ENCODE measurements around the gene KLHL36. TPM values are rescaled to one million over a fixed set of nuclear protein-coding genes. Genes with fewer than 3 reads are reported as not detected.

The KLHL36 gene
- polyA plus RNA-seq, 4 donors, result 12.7 to 33.1 (median 19.3) TPM

GRCh38 chr16:84640145-84640544 is 8.2 kb upstream of the KLHL36 start:
- FAIRE-seq (no peak), DNase-seq (no peak)
- no peaks in the 10 kb centered on the region for H3K36me3 ChIP-seq (ENCODE audit: control insufficient read depth in 3 of 3, insufficient read depth in 2 of 3, low read depth in 1 of 3, low read length in 3 of 3)
- H3K4me3 ChIP-seq (ENCODE audit: low read depth in 1 of 3, low read length in 3 of 3), result no peak overlapping the region
- 92 to 96% (median 95%) methylated on average over 5 of the region's 5 CpGs for WGBS, 3 donors
- H3K4me1 ChIP-seq (ENCODE audit: control insufficient read depth in 3 of 3, insufficient read depth in 2 of 3, low read depth in 1 of 3, low read length in 2 of 3), result no peaks in the 10 kb centered on the region
- H3K9me3 ChIP-seq (ENCODE audit: control insufficient read depth in 2 of 2, insufficient read depth in 1 of 2, low read depth in 1 of 2, low read length in 1 of 2), result no peaks in the 10 kb centered on the region
- H3K27ac ChIP-seq (ENCODE audit: low read depth in 1 of 3, low read length in 2 of 3), result no peak overlapping the region
- H3K27me3 ChIP-seq (ENCODE audit: control insufficient read depth in 3 of 3, insufficient read depth in 3 of 3, low read length in 3 of 3), result no peaks in the 10 kb centered on the region

- no peak overlapping the region for H3K4me3 ChIP-seq (ENCODE audit: low read depth in 1 of 3, low read length in 3 of 3)
- 85 to 89% (median 88%) methylated on average over 6 of the region's 6 CpGs for WGBS, 3 donors
- H3K9me3 ChIP-seq (ENCODE audit: control insufficient read depth in 2 of 2, insufficient read depth in 1 of 2, low read depth in 1 of 2, low read length in 1 of 2), result no peaks in the 10 kb centered on the region
- H3K27me3 ChIP-seq (ENCODE audit: control insufficient read depth in 3 of 3, insufficient read depth in 3 of 3, low read length in 3 of 3), result no peaks in the 10 kb centered on the region
- peak overlapping the region in 1 of 3 donors; percentile 8 for H3K27ac ChIP-seq (ENCODE audit: low read depth in 1 of 3, low read length in 2 of 3)
- FAIRE-seq, result no peak
- no peaks in the 10 kb centered on the region for H3K4me1 ChIP-seq (ENCODE audit: control insufficient read depth in 3 of 3, insufficient read depth in 2 of 3, low read depth in 1 of 3, low read length in 2 of 3)
- no peak for DNase-seq
- no peaks in the 10 kb centered on the region for H3K36me3 ChIP-seq (ENCODE audit: control insufficient read depth in 3 of 3, insufficient read depth in 2 of 3, low read depth in 1 of 3, low read length in 3 of 3)
Measured at GRCh38 chr16:84641643-84642358, 6.5 kb upstream of the KLHL36 start.

- H3K27me3 ChIP-seq (ENCODE audit: control insufficient read depth in 3 of 3, insufficient read depth in 3 of 3, low read length in 3 of 3), result no peaks in the 10 kb centered on the region
- 52 to 75% (median 70%) methylated on average over 8 of the region's 8 CpGs for WGBS, 3 donors
- H3K9me3 ChIP-seq (ENCODE audit: control insufficient read depth in 2 of 2, insufficient read depth in 1 of 2, low read depth in 1 of 2, low read length in 1 of 2), result no peaks in the 10 kb centered on the region
- no peaks in the 10 kb centered on the region for H3K36me3 ChIP-seq (ENCODE audit: control insufficient read depth in 3 of 3, insufficient read depth in 2 of 3, low read depth in 1 of 3, low read length in 3 of 3)
- DNase-seq (no peak), FAIRE-seq (no peak)
- H3K4me3 ChIP-seq (ENCODE audit: low read depth in 1 of 3, low read length in 3 of 3), result no peak overlapping the region
- H3K4me1 ChIP-seq (ENCODE audit: control insufficient read depth in 3 of 3, insufficient read depth in 2 of 3, low read depth in 1 of 3, low read length in 2 of 3), result no peaks in the 10 kb centered on the region
- H3K27ac ChIP-seq (ENCODE audit: low read depth in 1 of 3, low read length in 2 of 3), result no peak overlapping the region
Measured at GRCh38 chr16:84643180-84643583, 5.1 kb upstream of the KLHL36 start.

- Histone ChIP-seq H3K36me3 (ENCODE audit: control insufficient read depth in 3 of 3, insufficient read depth in 2 of 3, low read depth in 1 of 3, low read length in 3 of 3) (no peaks in the 10 kb centered on the region), H3K9me3 (ENCODE audit: control insufficient read depth in 2 of 2, insufficient read depth in 1 of 2, low read depth in 1 of 2, low read length in 1 of 2) (no peaks in the 10 kb centered on the region), H3K27ac (ENCODE audit: low read depth in 1 of 3, low read length in 2 of 3) (no peak overlapping the region), H3K4me1 (ENCODE audit: control insufficient read depth in 3 of 3, insufficient read depth in 2 of 3, low read depth in 1 of 3, low read length in 2 of 3) (no peaks in the 10 kb centered on the region), H3K4me3 (ENCODE audit: low read depth in 1 of 3, low read length in 3 of 3) (no peak overlapping the region), H3K27me3 (ENCODE audit: control insufficient read depth in 3 of 3, insufficient read depth in 3 of 3, low read length in 3 of 3) (no peaks in the 10 kb centered on the region)
- WGBS, 3 donors, result 77 to 85% (median 84%) methylated on average over 4 of the region's 4 CpGs
- no peak for FAIRE-seq
- no peak for DNase-seq
Measured at GRCh38 chr16:84643674-84644073, 4.6 kb upstream of the KLHL36 start.

- H3K9me3 ChIP-seq (ENCODE audit: control insufficient read depth in 2 of 2, insufficient read depth in 1 of 2, low read depth in 1 of 2, low read length in 1 of 2), result no peaks in the 10 kb centered on the region
- no peaks in the 10 kb centered on the region for H3K27me3 ChIP-seq (ENCODE audit: control insufficient read depth in 3 of 3, insufficient read depth in 3 of 3, low read length in 3 of 3)
- FAIRE-seq, result no peak
- peak overlapping the region; percentile 79 to 90 (median 79) for H3K4me3 ChIP-seq (ENCODE audit: low read depth in 1 of 3, low read length in 3 of 3)
- peak overlapping the region in 2 of 3 donors; percentile 45 to 74 for H3K27ac ChIP-seq (ENCODE audit: low read depth in 1 of 3, low read length in 2 of 3)
- H3K4me1 ChIP-seq (ENCODE audit: control insufficient read depth in 3 of 3, insufficient read depth in 2 of 3, low read depth in 1 of 3, low read length in 2 of 3), result peaks cover 0 to 7% (median 5%) of the 10 kb centered on the region in 3 donors
- WGBS, 3 donors, result 1 to 4% (median 4%) methylated on average over 37 to 96 of the region's 96 CpGs
- peak; percentile 61 to 77 for DNase-seq
- H3K36me3 ChIP-seq (ENCODE audit: control insufficient read depth in 3 of 3, insufficient read depth in 2 of 3, low read depth in 1 of 3, low read length in 3 of 3), result peaks cover 0 to 29% (median 4%) of the 10 kb centered on the region in 3 donors
Measured at GRCh38 chr16:84648595-84649510, 542 bp downstream of the KLHL36 start.

GRCh38 chr16:84649511-84649861 is 1.2 kb downstream of the KLHL36 start:
- Histone ChIP-seq H3K4me3 (ENCODE audit: low read depth in 1 of 3, low read length in 3 of 3) (peak overlapping the region; percentile 9 to 90 (median 79)), H3K9me3 (ENCODE audit: control insufficient read depth in 2 of 2, insufficient read depth in 1 of 2, low read depth in 1 of 2, low read length in 1 of 2) (no peaks in the 10 kb centered on the region), H3K36me3 (ENCODE audit: control insufficient read depth in 3 of 3, insufficient read depth in 2 of 3, low read depth in 1 of 3, low read length in 3 of 3) (peaks cover 0 to 35% (median 4%) of the 10 kb centered on the region in 3 donors), H3K4me1 (ENCODE audit: control insufficient read depth in 3 of 3, insufficient read depth in 2 of 3, low read depth in 1 of 3, low read length in 2 of 3) (peaks cover 0 to 7% (median 5%) of the 10 kb centered on the region in 3 donors), H3K27me3 (ENCODE audit: control insufficient read depth in 3 of 3, insufficient read depth in 3 of 3, low read length in 3 of 3) (no peaks in the 10 kb centered on the region), H3K27ac (ENCODE audit: low read depth in 1 of 3, low read length in 2 of 3) (peak overlapping the region in 1 of 3 donors; percentile 74)
- no peak for DNase-seq
- WGBS, 3 donors, result 27 to 71% (median 62%) methylated on average over 7 to 11 of the region's 11 CpGs
- FAIRE-seq, result no peak

GRCh38 chr16:84650062-84650991 is 2.0 kb downstream of the KLHL36 start:
- no peak overlapping the region for H3K27ac ChIP-seq (ENCODE audit: low read depth in 1 of 3, low read length in 2 of 3)
- no peak for FAIRE-seq
- no peaks in the 10 kb centered on the region for H3K9me3 ChIP-seq (ENCODE audit: control insufficient read depth in 2 of 2, insufficient read depth in 1 of 2, low read depth in 1 of 2, low read length in 1 of 2)
- no peak overlapping the region for H3K4me3 ChIP-seq (ENCODE audit: low read depth in 1 of 3, low read length in 3 of 3)
- DNase-seq, result peak in 1 of 2 donors; percentile 16
- WGBS, 3 donors, result 70 to 79% (median 76%) methylated on average over 20 of the region's 20 CpGs
- H3K36me3 ChIP-seq (ENCODE audit: control insufficient read depth in 3 of 3, insufficient read depth in 2 of 3, low read depth in 1 of 3, low read length in 3 of 3), result peaks cover 0 to 41% (median 4%) of the 10 kb centered on the region in 3 donors
- no peaks in the 10 kb centered on the region for H3K27me3 ChIP-seq (ENCODE audit: control insufficient read depth in 3 of 3, insufficient read depth in 3 of 3, low read length in 3 of 3)
- H3K4me1 ChIP-seq (ENCODE audit: control insufficient read depth in 3 of 3, insufficient read depth in 2 of 3, low read depth in 1 of 3, low read length in 2 of 3), result peaks cover 0 to 7% (median 5%) of the 10 kb centered on the region in 3 donors

GRCh38 chr16:84652566-84652965 is 4.3 kb downstream of the KLHL36 start:
- peaks cover under 1 to 55% (median 13%) of the 10 kb centered on the region in 3 donors for H3K36me3 ChIP-seq (ENCODE audit: control insufficient read depth in 3 of 3, insufficient read depth in 2 of 3, low read depth in 1 of 3, low read length in 3 of 3)
- no peak overlapping the region for H3K4me3 ChIP-seq (ENCODE audit: low read depth in 1 of 3, low read length in 3 of 3)
- H3K27me3 ChIP-seq (ENCODE audit: control insufficient read depth in 3 of 3, insufficient read depth in 3 of 3, low read length in 3 of 3), result no peaks in the 10 kb centered on the region
- FAIRE-seq (no peak), DNase-seq (no peak)
- peaks cover 0 to 7% (median 5%) of the 10 kb centered on the region in 3 donors for H3K4me1 ChIP-seq (ENCODE audit: control insufficient read depth in 3 of 3, insufficient read depth in 2 of 3, low read depth in 1 of 3, low read length in 2 of 3)
- no peak overlapping the region for H3K27ac ChIP-seq (ENCODE audit: low read depth in 1 of 3, low read length in 2 of 3)
- H3K9me3 ChIP-seq (ENCODE audit: control insufficient read depth in 2 of 2, insufficient read depth in 1 of 2, low read depth in 1 of 2, low read length in 1 of 2), result no peaks in the 10 kb centered on the region
- WGBS, 3 donors, result 79 to 85% (median 82%) methylated on average over 7 of the region's 7 CpGs
